GM19193 (cell line): ENCODE data around the gene CTDSP2.

Experiments used
- POLR2A ChIP-seq: IDR thresholded peaks from 4 replicates; pipeline ENCODE4 v1.6.1; 2011; ENCODE audit not compliant: insufficient read depth, insufficient read length; ENCODE audit errors: extremely low read depth

Gene CTDSP2, protein sequence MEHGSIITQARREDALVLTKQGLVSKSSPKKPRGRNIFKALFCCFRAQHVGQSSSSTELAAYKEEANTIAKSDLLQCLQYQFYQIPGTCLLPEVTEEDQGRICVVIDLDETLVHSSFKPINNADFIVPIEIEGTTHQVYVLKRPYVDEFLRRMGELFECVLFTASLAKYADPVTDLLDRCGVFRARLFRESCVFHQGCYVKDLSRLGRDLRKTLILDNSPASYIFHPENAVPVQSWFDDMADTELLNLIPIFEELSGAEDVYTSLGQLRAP

DNA sequence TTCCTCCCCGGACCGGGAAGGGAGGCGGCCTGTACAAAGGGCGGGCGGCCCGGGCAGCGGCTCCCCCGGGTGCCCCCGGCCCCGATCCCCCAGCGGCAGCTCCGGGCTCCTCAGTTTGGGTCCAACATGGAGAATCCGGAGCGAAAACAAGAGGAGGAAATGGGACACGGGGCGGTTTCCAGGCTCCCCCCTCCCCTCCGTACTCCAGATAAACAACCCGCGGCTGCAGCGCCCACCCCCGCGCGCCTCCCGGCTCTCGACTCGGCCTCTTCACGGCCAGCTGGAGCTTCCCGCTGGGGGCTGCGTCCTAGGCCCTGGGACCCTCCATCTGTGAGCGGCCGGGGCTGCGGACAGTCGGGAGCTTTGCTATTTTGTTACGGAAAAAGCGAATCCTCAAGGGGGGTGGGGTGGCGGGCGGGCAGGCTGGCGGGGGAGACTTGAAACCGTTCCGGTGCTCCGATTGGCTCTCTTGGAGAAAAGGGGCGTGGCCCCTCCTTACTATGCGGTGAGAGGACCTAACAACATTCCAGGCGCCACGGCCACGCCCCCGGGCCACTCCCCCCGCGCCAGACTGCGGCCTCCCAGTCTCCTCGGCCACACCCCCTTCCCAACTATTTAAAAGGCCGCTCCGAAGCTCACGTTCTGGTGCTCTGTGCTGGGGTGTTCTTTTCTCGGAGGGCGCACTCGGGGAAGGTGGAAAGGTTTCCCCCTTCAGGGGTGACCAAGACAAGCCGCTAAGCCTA is at the start of gene CTDSP2:
TSS of gene CTDSP2 (minus strand) at position 153 of the 743 bp plus-strand sequence. CDS start 294 bp downstream, outside the sequence.
- TF ChIP-seq POLR2A, result no peak

DNA sequence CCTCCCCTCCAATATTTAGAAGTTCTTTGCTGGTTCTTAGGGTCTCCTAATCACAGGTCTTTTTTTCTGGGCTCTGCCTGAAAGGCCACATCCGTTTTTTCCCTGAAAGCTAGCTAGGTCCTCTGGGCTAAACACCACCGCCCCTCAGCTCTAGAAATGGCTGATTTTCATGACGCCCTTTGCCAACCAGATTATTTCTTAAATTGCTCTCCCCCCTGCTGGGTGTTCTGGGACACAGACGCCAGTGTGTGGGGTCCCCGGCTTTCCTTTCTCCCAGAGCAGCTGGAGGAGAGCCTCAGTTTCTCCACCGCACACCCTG is 49.5 kb upstream of the CTDSP2 start:
- no peak for TF ChIP-seq POLR2A

- no peak for TF ChIP-seq POLR2A
Observed at GRCh38 chr12:57895389-57896114, 49.0 kb upstream of the CTDSP2 start.

DNA sequence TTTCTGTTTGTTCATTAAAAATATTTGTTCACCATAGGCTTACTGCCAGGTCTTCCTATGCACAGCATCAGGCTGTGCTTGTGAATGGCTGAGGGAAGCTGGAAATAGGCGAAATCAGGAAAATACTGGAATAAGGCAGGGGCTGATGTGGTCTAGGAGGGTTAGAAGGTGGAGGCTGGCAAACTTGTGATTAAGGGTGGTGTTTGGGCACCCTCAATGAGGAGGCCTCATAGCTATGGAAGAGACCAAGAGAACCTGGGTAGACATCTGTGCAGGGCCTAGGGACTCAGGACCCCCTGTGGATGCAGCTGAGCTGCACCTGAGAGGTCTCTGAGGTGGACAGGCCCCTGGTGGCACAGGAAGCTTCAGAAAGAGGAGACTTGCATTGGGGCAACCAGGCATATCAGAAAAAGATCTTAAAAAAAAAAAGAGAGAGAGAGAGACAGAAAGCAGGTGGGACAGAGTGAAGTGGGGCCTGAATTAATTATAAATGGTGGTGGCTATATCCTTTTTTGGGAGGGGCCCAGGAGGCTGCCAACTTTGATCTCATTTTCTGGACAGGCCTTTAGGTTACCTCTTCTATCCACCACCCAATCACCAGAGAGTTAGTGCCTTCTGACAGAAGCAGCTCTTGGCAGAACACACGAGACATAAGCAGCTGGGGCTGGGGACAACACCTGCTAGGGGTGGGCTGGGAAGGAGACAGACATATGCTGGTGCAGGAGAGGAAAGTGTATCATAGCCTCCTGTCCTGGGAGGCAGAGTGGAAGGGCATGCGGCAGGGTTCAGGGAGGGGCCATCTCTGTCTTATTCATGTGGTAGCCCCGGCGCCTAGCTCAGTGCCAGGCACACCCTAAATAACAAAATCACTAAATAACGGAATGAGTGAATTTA is 48.1 kb upstream of the CTDSP2 start:
- no peak for TF ChIP-seq POLR2A

- no peak for TF ChIP-seq POLR2A
Observed at GRCh38 chr12:57893431-57894353, 47.2 kb upstream of the CTDSP2 start.

DNA sequence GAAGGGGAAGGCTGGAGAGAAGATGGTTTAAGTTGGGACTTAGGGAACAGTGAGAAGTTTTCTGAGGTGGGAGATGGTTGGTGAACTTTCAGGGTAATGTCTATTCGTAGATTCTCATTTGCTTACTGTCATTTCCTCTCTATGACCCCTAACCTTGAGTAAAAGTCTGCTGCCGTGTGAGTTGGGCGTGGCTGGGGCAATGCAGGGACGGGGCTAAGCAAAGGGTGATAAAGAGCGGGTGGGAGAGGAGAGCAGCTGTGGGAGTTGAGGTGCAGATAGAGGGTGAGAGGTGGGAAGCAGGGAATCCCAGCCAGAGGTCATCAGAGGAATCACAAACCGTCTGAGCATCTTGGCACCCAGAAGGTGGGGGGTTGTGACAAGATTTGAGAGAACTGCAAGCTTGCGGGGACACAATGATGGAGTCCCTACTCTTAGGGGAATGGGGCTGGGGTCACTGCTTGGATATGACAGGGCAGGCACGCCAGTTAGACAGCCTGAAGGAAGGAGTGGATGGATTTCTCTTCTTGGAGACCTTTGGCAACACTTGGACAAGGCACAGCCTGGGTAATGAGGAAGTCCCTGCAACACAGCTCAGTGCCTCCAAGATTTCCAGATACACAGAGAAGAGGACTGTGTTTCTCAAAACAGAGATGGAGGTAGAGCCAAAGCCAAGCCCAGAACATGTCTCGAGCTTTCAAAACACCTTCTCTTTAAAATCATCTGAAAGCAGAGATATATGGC is 45.9 kb upstream of the CTDSP2 start:
- TF ChIP-seq POLR2A, result no peak

GRCh38 chr12:57891542-57892228 is 45.2 kb upstream of the CTDSP2 start:
- TF ChIP-seq POLR2A, result no peak

GRCh38 chr12:57890191-57891115 is 43.9 kb upstream of the CTDSP2 start:
- no peak for TF ChIP-seq POLR2A

GRCh38 chr12:57889500-57889989 is 43.0 kb upstream of the CTDSP2 start:
- no peak for TF ChIP-seq POLR2A

- no peak for TF ChIP-seq POLR2A
Observed at GRCh38 chr12:57888409-57889157, 42.1 kb upstream of the CTDSP2 start.
